Lower leg skin (tissue), 3 donors: ENCODE data around the gene SRD5A3.

Experiments used
- POLR2A ChIP-seq, 2 donors: fragments of 450-650 bp; IDR thresholded peaks; one replicate each; pipeline ENCODE4 v1.6.1; 2016 to 2017; ENCODE audit warnings: antibody characterized with exemption in 2 of 2, mild to moderate bottlenecking in 1 of 2, moderate library complexity in 1 of 2
- TF ChIP-seq, protein P1 (sequence below), 3 donors: fragments of 450-650 bp; IDR thresholded peaks; one replicate each; pipeline ENCODE4 v1.5.1; 2016; ENCODE audit warnings: antibody characterized with exemption in 3 of 3, mild to moderate bottlenecking in 3 of 3, moderate library complexity in 2 of 3

DNA sequence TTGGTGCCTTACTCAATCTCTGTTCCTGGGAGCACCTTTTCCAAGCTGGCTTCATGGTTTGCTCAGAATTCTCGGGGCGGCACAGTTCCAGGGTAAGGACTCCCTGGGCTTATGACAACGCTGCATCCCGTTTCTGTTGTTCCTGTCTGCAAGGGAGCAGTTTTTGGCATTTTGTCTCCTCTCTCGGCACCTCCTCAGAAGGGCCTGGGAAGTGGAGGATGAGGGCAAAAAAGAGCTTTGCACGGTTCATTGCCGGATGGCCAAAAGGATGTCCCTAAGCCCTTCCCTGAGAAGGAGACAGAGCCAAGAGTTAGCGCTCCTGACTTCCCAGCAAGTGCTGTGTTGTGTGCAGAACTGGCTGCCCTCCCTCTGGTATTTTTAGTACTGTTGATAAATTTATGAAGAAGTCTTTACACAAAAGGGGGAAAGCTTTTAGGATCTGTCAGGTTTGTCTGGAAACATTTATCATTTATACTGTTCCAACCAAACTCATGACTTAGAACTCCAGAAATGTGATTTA lies 13.4 kb downstream of the SRD5A3 start:
- TF ChIP-seq, protein P1, sequence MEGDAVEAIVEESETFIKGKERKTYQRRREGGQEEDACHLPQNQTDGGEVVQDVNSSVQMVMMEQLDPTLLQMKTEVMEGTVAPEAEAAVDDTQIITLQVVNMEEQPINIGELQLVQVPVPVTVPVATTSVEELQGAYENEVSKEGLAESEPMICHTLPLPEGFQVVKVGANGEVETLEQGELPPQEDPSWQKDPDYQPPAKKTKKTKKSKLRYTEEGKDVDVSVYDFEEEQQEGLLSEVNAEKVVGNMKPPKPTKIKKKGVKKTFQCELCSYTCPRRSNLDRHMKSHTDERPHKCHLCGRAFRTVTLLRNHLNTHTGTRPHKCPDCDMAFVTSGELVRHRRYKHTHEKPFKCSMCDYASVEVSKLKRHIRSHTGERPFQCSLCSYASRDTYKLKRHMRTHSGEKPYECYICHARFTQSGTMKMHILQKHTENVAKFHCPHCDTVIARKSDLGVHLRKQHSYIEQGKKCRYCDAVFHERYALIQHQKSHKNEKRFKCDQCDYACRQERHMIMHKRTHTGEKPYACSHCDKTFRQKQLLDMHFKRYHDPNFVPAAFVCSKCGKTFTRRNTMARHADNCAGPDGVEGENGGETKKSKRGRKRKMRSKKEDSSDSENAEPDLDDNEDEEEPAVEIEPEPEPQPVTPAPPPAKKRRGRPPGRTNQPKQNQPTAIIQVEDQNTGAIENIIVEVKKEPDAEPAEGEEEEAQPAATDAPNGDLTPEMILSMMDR (IDR thresholded peaks at IDR 0.05), result no peak
- no peak for TF ChIP-seq POLR2A (IDR thresholded peaks at IDR 0.05)
